GM06990 (cell line): ENCODE results near the gene OR10A3.
"Not testable (repeated sequence)": the region's sequence is repeated elsewhere in the genome, so short reads cannot be mapped to it uniquely, and the experiment has no call there.

Experiments
- DNase-seq: peaks from one replicate; pipeline ENCODE4 v3.0.0-alpha.2; 2011; ENCODE audit not compliant: insufficient read length; ENCODE audit errors: extremely low read depth
- H3K27me3 ChIP-seq: replicated peaks from 2 replicates; pipeline ENCODE4 v1.6.0; 2011; ENCODE audit warnings: low read length; ENCODE audit not compliant: control insufficient read depth, insufficient read depth
- H3K36me3 ChIP-seq: 2 replicates; pipeline ENCODE4 v1.5.1; 2011; ENCODE audit warnings: low read length; ENCODE audit not compliant: control insufficient read depth, insufficient read depth
- H3K4me3 ChIP-seq: replicated peaks from 2 replicates; pipeline ENCODE4 v1.5.1; 2011; ENCODE audit warnings: low read depth, mild to moderate bottlenecking, control low read depth, low read length
- TF ChIP-seq, protein P1 (sequence below): IDR thresholded peaks from 2 replicates; pipeline ENCODE4 v1.5.1; 2011; ENCODE audit warnings: low read length, control low read depth, mild to moderate bottlenecking, inconsistent platforms; ENCODE audit not compliant: insufficient read depth, poor library complexity, severe bottlenecking

Gene OR10A3, protein sequence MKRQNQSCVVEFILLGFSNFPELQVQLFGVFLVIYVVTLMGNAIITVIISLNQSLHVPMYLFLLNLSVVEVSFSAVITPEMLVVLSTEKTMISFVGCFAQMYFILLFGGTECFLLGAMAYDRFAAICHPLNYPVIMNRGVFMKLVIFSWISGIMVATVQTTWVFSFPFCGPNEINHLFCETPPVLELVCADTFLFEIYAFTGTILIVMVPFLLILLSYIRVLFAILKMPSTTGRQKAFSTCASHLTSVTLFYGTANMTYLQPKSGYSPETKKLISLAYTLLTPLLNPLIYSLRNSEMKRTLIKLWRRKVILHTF

DNA sequence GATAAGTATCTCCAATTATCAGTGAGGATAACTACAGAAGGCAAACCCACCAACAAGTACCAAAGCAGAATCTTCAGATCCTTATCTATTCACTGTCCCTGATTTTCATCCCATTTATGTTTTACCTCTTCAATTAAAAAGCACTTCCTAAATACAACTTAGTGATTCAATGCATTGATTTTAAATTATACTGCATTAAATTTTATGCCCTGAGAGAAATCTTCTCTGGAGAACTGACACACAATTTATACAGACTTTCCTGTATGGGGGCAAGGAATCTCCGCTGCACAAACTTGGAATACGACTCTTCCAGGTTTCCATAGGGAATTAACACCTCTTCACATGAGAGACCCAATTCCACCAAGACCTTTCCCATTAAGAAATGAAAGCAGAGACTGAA is at the start of gene OR10A3:
TSS of gene OR10A3 (minus strand) at position 101 of the 400 bp plus-strand sequence. CDS start 2,188 bp downstream, outside the sequence.
- DNase-seq, result no peak
- TF ChIP-seq, protein P1, sequence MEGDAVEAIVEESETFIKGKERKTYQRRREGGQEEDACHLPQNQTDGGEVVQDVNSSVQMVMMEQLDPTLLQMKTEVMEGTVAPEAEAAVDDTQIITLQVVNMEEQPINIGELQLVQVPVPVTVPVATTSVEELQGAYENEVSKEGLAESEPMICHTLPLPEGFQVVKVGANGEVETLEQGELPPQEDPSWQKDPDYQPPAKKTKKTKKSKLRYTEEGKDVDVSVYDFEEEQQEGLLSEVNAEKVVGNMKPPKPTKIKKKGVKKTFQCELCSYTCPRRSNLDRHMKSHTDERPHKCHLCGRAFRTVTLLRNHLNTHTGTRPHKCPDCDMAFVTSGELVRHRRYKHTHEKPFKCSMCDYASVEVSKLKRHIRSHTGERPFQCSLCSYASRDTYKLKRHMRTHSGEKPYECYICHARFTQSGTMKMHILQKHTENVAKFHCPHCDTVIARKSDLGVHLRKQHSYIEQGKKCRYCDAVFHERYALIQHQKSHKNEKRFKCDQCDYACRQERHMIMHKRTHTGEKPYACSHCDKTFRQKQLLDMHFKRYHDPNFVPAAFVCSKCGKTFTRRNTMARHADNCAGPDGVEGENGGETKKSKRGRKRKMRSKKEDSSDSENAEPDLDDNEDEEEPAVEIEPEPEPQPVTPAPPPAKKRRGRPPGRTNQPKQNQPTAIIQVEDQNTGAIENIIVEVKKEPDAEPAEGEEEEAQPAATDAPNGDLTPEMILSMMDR, result no peak

DNA sequence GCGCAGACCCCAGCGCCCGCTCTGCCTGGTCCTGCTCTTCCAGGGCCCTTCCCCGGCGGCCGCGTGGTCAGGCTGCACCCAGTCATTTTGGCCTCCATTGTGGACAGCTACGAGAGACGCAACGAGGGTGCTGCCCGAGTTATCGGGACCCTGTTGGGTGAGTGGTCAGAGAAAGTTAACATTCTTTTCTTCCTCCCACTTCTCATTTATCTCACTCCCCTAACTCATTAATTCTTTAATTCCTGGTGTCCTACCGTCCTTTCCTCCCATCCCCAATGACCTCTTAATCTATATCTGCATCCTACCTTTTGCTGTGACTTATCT is 46.0 kb upstream of the OR10A3 start:
- peak overlapping the region; percentile 85 for H3K4me3 ChIP-seq
- not testable (repeated sequence) for H3K27me3 ChIP-seq, DNase-seq, H3K36me3 ChIP-seq

More for the DNA sequence above, at the start of gene OR10A3:
- Histone ChIP-seq H3K27me3 (no peaks in the 10 kb centered on the region), H3K36me3 (no peaks in the 10 kb centered on the region), H3K4me3 (no peak within 1 kb of the TSS)

DNA sequence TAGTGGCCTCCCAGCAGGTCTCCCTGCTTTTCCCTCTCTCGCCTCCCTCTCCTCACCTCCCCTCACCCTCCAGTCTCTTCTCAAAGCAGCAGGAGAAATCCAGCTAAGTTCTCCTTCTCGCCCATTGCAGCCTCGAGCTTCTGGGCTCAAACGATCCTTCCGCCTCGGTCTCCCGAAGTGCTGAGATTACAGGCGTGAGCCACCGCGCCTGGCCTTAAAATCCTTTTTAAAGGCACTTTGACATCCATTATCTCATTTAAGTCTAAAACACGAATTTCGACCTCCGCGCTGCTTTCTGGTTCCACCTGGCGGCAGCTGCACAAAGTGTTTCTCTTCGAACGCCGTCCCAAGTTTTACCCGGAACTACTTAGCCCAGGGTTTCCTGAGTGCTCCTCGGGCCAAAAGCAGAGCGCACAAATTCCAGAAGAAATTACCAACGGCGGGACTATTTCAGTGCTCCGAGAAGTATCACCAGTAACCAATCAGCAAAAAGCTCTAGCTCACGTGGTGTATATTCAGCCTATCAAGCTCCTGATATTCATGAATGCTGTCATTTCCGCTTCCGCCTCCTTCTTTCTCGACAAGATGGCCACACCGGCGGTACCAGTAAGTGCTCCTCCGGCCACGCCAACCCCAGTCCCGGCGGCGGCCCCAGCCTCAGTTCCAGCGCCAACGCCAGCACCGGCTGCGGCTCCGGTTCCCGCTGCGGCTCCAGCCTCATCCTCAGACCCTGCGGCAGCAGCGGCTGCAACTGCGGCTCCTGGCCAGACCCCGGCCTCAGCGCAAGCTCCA is 45.5 kb upstream of the OR10A3 start, which contains the start of gene EIF3F:
TSS of gene EIF3F (plus strand) at position 570 of the 792 bp plus-strand sequence. CDS start at position 586, 16 bp downstream.
- DNase-seq, result peak; percentile 88
- TF ChIP-seq, protein P1, result peak; percentile 73

DNA sequence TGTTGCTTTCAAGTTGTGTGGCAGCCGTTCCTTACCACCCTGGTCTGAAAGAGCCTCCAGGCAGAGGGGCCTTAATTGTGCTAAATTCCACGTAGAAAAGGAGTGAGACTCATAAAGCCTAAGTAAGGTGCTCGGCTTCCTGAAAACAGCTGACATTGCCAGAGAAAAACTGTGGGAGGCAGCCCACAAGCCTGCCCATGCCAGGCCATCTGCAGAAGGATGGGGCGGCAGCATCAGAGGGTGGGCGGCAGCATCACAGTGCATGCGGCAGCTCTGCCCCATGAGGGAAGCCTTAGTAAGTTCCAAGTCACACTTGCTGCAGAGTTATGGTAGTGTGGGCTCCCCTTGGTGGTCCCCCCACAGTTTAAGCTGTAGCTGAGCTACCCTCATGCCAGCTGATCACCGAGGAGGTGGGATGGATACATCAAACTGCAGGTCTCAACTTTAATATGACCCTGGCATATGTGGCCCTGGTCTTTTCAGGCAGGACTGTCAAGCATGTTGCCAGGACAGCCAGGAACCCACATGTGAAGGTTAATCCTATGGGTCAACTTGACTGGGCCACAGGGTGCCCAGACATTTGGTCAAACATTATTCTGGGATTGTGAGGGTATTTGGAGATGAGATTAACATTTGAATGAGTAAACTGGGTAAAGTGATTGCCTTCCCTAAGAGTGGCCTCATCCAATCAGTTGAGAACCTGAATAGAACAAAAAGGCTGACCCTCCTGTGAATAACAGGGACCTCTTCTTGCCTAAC is 42.5 kb upstream of the OR10A3 start:
- Histone ChIP-seq H3K36me3 (no peaks in the 10 kb centered on the region), H3K27me3 (no peaks in the 10 kb centered on the region), H3K4me3 (no peak overlapping the region)
- DNase-seq, result no peak
- TF ChIP-seq, protein P1, result no peak

More for the DNA sequence above, 45.5 kb upstream of the OR10A3 start, which contains the start of gene EIF3F:
- H3K36me3 ChIP-seq, result peaks cover 4% of the 10 kb centered on the region
- H3K27me3 ChIP-seq, result no peaks in the 10 kb centered on the region
- peak within 1 kb of the TSS; percentile 85 for H3K4me3 ChIP-seq

DNA sequence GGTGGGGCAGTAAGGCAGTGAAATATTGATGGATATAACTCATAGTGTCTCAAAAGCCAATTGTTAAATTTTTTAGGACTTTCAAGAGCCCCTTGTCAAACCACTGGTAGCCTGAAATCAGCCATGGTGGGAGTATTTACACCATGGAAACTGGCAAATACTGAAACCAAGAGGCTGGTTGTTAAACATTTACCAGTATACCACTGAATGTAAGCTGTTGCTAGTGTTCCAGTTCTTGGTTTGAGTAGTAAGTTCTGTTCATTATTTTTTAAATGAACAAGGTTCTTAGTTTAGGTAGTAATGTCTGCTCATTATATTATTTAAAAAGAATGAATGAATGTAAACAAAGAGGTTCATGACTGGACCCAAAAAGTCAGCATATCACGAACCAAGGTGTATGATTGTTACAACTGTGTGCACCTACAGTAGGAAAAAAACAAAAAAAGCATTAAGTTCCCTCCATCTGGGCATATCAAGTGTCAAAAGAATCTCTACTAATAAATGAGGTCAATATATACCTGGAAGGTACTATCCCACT is 41.1 kb upstream of the OR10A3 start:
- Histone ChIP-seq H3K4me3 (no peak overlapping the region), H3K36me3 (no peaks in the 10 kb centered on the region), H3K27me3 (no peaks in the 10 kb centered on the region)
- no peak for DNase-seq
- TF ChIP-seq, protein P1, result no peak
